ENCODE measurements around the gene BCHE.

BCHE gene

GRCh38 chr3:165749241-165749640 lies 88.0 kb downstream of the BCHE start:
- no peak for DNase-seq

GRCh38 chr3:165748094-165748493 lies 89.1 kb downstream of the BCHE start:
- no peak for DNase-seq

DNA sequence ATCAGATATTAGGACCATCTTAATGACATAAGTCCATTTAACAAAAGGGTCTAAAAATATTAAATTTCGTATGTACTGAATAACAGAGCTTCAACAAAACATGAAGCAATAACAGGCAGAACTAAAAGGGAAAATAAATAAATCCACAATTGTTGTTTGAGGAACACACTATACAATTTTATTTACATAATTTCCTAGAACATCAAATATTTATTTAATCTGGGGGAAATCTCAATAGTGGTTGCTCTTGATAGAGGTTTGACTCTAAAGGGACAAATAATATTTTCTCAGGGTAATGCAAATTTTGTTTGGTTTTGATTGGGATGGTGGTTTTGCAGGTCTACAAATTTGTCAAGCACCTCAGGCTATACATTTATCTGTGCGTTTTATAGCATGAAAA lies 90.3 kb downstream of the BCHE start:
- no peak for DNase-seq

- no peak for DNase-seq
Measured at GRCh38 chr3:165744025-165744424, 93.2 kb downstream of the BCHE start.

DNA sequence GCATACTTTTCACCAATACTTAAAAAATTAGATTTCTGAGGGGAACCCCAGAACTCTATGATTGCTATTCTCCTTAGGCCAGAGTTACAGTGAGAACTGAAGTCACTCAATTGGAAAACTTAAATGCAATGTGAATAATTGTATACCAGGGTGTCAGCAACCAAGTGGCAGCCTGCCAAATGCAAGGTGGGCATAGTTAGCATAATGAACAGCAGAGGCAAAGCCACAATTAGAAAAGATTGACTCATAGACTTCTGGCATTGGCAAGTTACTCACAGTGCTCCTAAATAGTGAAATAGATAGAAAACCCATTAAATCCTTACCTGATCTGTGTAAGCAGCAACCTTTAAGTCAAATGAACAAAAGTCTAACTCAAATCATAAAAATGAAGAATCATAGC lies 94.9 kb downstream of the BCHE start:
- DNase-seq: no peak

DNA sequence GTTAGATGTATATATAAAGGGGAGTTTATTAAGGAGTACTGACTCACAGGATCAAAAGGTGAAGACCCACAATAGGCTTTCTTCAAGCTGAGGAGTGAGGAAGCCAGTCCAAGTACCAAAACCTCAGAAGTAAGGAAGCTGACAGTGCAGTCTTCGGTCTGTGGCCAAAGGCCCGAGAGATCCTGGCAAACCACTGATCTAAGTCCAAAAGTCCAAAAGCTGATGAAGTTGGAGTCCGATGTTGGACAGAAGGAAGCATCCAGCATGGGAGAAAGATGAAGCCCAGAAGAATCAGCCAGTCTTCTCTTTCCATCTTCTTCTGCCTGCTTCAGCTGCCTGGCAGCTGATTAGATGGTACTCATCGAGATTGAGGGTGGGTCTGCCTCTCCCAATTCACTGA lies 107.5 kb downstream of the BCHE start:
- no peak for DNase-seq

GRCh38 chr3:165728924-165729323 lies 108.3 kb downstream of the BCHE start:
- no peak for DNase-seq

- no peak for DNase-seq
Measured at GRCh38 chr3:165725296-165725695, 111.9 kb downstream of the BCHE start.
